Measurements from ENCODE around the gene GRIK2.
"Not testable (repeated sequence)": the region's sequence is repeated elsewhere in the genome, so short reads cannot be mapped to it uniquely, and the experiment has no call there.

GRIK2 gene

DNA sequence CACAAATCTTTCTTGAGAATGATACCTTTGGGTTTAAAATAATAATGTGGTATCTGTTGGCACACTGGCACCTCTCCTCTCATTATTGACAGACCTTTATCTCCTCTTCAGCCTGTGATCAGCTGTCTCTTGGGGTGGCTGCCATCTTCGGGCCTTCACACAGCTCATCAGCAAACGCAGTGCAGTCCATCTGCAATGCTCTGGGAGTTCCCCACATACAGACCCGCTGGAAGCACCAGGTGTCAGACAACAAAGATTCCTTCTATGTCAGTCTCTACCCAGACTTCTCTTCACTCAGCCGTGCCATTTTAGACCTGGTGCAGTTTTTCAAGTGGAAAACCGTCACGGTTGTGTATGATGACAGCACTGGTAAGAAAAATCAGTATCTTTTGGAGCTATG, 232.8 kb downstream of the GRIK2 start:
- DNase-seq (ENCODE audit: low read depth in 3 of 3), result no peak

GRCh38 chr6:101630941-101631340, 237.4 kb downstream of the GRIK2 start:
- DNase-seq (ENCODE audit: low read depth in 3 of 3), result no peak

- DNase-seq (ENCODE audit: low read depth in 3 of 3), result no peak
These were observed 239.6 kb downstream of the GRIK2 start for GRCh38 chr6:101633081-101633480.

DNA sequence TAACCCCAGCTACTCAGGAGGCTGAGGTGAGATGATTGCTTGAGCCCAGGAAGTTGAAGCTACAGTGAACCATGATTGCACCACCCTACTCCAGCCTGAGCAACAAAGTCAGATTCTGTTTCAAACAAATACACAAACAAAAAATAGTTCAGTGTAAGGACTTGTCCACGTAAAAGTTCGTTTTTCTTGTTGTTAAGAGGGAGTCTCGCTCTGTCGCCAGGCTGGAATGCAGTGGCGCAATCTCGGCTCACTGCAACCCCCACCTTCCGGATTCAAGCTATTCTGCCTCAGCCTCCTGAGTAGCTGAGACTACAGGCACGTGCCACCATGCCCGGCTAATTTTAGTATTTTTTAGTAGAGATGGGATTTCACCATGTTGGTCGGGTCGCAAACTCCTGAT, 245.4 kb downstream of the GRIK2 start:
- not testable (repeated sequence) for DNase-seq (ENCODE audit: low read depth in 3 of 3)

- no peak for DNase-seq (ENCODE audit: low read depth in 3 of 3)
These were observed 246.6 kb downstream of the GRIK2 start for GRCh38 chr6:101640131-101640530.

DNA sequence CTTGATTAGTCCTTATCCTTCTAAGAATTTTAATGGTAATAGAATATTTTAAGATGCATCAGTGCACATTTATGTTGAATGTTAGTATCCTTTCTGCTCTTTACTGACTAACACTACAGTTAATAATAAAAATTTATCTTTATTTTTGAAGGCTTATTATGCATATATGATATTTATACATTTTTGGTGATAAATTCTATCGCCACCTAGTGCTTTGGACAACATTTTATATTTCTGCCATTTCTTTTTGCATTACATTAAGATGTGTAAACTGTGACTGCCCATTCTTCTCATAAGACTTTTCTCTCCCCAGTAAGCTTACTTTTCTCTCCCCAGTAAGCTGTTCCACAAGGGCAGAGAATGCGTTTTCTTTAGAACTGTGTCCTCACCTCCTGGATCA, 252.3 kb downstream of the GRIK2 start:
- no peak for DNase-seq (ENCODE audit: low read depth in 3 of 3)

DNA sequence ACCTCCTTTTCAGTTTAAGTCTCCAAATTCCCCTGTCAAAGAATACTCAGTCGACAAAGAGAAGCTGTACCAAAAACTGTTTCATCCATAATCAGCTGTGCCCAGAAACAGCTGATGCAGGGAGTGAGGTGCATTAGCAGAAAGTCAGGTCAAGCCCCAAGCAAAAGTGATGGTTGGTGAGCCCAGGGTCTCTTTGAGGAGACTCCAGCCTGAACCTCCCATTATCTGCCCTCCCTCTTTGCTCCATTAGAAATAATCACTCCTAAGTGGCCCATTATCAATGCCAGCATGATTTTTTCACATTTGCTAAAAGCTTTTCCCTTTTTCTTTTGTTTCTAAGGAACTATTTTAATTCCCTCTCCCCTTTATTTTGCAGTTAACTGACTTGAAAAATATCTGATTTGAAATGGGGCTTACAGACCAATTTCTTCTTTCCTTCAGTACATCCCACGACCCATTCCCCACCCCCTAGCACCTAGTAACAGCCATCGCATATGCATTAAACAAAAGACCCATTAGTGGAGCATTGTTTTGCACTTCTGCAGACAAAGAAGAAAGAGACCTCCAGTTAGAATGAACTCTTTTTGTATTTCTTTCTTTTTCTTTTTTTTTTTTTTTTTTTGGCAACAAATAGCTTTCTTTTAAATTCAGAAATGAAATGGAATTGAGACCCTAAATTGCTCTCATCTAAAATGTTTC, 257.0 kb downstream of the GRIK2 start:
- no peak for DNase-seq (ENCODE audit: low read depth in 3 of 3)

DNA sequence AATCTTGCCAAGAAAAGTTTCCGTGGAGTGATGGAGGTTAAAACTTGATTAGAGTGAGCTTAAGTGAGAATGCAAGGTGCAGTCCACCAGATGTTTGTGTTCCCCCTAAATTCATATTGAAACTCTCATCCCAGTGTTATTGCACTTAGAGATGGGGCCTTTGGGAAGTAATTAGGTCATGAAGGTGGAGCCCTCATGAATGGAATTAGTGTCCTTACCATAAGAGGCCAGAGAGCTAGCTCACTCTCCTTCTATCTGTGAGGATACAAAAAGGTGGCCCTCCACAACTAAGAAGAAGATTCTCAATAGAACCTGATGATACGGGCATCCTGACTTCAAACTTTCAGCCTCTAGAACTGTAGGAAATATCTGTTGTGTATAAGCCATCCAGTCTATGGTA, 258.6 kb downstream of the GRIK2 start:
- no peak for DNase-seq (ENCODE audit: low read depth in 3 of 3)

DNA sequence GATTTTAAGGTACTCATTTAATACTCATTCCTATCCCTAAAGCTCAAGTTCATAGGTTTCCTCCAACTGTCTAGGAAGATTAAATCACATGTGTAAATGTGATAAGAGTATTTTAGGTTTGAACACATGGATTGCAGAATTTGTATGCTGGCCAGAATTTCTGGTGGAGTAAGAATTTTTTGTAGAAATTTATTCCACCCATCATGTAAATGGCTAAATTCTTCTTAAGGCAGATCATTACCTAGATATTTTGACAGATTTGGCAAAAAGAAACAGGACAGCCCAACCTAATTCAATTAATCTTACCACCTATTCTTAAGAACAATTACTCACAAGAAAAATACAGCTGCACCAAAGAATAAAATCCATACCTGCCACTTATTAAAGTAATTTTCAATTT, 261.6 kb downstream of the GRIK2 start:
- no peak for DNase-seq (ENCODE audit: low read depth in 3 of 3)

DNA sequence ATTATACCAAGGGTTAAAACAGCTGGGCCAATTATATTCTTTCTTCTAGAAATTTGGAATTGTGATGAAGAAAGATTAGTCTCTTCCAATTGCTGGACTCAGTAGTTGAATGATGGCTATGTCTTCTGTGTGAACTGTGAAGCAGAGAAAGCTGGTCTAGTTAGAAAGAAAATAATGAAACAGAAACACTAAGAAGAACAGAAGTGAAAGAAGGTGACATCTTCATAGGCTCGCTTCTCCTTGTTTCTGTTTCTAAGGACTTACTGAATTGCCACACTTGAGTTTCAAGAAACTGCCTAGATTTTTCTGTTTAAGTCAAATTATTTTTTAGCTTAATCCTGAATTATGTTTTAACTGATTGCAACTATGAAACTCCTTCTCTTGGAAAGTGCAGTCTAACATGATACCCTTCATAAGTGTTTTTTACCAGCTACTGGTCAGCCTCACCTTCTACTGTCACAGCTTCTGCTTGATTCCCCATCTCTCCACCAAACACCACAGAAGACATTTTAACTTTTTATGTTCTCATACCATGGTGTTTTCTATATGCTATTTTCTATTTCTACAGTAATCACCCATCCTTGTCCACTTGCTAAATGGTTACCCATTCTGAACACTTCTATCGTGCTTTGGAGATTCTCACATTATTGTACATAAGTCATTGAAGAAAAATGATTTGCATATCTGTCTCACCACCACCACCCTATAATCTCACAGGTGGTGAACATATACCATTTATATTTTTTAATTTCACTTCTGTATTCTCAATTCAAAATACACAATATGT, 268.8 kb downstream of the GRIK2 start:
- no peak for DNase-seq (ENCODE audit: low read depth in 3 of 3)

- no peak for DNase-seq (ENCODE audit: low read depth in 3 of 3)
These were observed 269.6 kb downstream of the GRIK2 start for GRCh38 chr6:101663100-101663499.

DNA sequence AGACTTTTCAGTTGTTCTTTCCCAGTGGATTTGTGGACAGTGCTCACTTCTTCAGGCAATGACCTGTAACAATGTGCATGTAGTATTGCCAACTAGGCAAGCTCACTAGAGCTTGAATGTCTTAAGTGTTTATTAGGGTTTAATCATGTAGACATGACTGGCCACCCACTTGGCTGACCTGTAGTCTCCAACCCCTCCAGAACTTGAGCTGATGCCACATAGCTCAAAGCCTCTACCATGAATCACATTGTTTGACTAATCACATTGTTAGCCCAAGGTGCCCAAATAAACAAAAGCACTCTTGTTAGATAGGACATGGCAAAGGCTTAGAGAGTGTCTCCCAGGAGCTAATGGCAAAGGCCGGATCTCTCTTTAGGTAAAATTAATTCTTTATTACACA, 272.7 kb downstream of the GRIK2 start:
- DNase-seq (ENCODE audit: low read depth in 3 of 3), result no peak

GRCh38 chr6:101668496-101669030, 275.1 kb downstream of the GRIK2 start:
- DNase-seq (ENCODE audit: low read depth in 3 of 3), result no peak

- DNase-seq (ENCODE audit: low read depth in 3 of 3), result no peak
These were observed 282.7 kb downstream of the GRIK2 start for GRCh38 chr6:101676187-101676586.

- DNase-seq (ENCODE audit: low read depth in 3 of 3), result no peak
These were observed 289.4 kb downstream of the GRIK2 start for GRCh38 chr6:101682937-101683336.

DNA sequence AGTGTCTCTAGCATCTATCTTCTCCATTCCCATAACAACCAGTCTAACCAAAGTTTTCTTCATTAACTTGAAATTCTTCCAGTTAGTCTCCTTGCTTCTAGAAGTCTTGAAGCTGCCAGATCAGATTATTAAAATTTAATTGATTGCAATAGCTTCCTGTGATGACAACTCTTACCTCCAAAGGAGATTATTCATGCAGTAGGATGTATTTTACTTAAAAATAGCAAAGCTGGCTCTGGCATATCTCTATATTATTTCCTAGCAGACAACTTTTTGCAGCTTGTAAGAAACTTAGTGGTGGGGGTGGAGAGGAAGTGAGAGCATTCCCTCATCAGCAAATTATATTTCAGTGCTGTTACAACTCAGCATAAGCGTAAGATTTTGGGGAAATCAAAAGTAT, 290.4 kb downstream of the GRIK2 start:
- DNase-seq (ENCODE audit: low read depth in 3 of 3), result no peak

- DNase-seq (ENCODE audit: low read depth in 3 of 3), result no peak
These were observed 293.1 kb downstream of the GRIK2 start for GRCh38 chr6:101686653-101687052.

DNA sequence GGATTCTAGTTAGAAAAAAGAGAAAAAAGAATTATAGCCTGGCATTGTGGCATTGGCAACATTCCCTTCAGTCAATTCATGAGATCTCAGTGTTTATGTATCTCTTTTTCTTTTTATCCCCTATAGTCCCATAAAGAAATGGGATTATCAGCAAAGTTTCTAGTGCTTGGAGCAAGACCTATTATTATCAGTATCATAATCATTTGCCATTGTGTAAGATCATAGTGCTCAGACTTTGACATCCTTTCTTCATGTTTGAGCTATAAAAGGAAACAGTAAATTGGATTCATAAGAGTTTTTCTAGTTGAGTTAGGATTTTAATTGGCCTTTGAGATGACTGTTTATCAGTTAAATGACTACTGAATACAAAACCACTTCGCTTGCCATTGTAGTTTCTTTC, 295.6 kb downstream of the GRIK2 start:
- no peak for DNase-seq (ENCODE audit: low read depth in 3 of 3)

GRCh38 chr6:101689695-101690094, 296.2 kb downstream of the GRIK2 start:
- DNase-seq (ENCODE audit: low read depth in 3 of 3), result no peak

GRCh38 chr6:101700655-101701054, 307.1 kb downstream of the GRIK2 start:
- DNase-seq (ENCODE audit: low read depth in 3 of 3), result no peak

- no peak for DNase-seq (ENCODE audit: low read depth in 3 of 3)
These were observed 309.8 kb downstream of the GRIK2 start for GRCh38 chr6:101703311-101703710.

GRCh38 chr6:101705866-101706265, 312.4 kb downstream of the GRIK2 start:
- DNase-seq (ENCODE audit: low read depth in 3 of 3), result no peak

DNA sequence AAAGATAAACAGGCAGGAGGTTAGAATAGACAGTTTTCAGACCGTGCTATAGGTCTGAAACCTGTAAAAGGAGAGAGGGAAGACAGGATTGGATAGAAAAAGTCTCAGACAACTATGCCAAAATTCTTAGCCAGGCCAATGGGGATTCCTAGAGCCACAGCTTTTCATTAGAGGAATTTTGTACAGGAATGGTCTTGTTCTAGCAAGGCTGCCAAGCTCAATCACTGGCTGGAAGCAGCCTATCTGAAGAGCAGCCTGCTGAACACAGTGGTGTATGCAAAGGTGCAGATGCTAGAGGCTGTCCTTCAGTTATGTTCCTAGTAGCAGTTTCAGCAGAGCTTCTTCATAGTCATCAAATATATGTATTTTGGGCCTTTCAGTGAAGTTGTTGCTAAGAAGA, 313.1 kb downstream of the GRIK2 start:
- DNase-seq (ENCODE audit: low read depth in 3 of 3), result no peak

Data from stimulated activated CD4-positive, alpha-beta T cell treated with anti-CD3 and anti-CD28 coated beads, TNF-alpha, amount 100 ng/mL, for 4 hours (primary cell).